ENCODE data around the gene CRIP2. TPM values are rescaled to one million over a fixed set of nuclear protein-coding genes. Genes with fewer than 3 reads are reported as not detected.

Gene CRIP2
- total and polyA plus RNA-seq, 2 experiments from 2014 or later, result 3.4 to 9.6 TPM

DNA sequence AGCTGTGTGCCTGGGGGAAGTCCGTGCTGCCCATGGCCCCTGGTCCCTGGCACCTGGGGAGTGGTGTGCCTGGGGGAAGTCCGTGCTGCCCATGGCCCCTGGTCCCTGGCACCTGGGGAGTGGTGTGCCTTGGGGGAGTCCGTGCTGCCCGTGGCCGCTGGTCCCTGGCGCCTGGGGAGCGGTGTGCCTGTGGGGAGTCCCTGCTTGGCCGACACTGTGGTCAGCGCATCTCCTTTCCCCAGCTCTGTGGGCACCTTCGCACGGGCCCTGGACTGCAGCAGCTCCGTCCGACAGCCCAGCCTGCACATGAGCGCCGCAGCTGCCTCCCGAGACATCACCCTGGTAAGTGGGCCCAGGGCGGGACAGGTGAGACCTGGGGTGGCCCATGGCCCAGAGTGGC is 14.5 kb upstream of the CRIP2 start:
- Histone ChIP-seq H4K20me1 (replicated peaks; ENCODE audit: insufficient read depth) (peaks cover 8% of the 10 kb centered on the region; the same call in 1 of the 2 replicates), H3K79me2 (replicated peaks; ENCODE audit: insufficient read depth) (no peaks in the 10 kb centered on the region), H3F3A (replicated peaks; ENCODE audit: low read depth) (0 out of 2 replicates have a peak, but pooled peaks cover 4% of the 10 kb centered on the region), H3K27ac (ENCODE audit: low read depth) (no peak overlapping the region), H3K27me3 (ENCODE audit: insufficient read depth) (no peaks in the 10 kb centered on the region), H3K4me1 (ENCODE audit: insufficient read depth) (no peaks in the 10 kb centered on the region), H3K4me3 (no peak overlapping the region), H3K4me2 (no peak overlapping the region), H2AFZ (no peak overlapping the region), H3K36me3 (ENCODE audit: insufficient read depth) (peaks cover 3% of the 10 kb centered on the region; the same call in 1 of the 2 replicates), H3K9me2 (ENCODE audit: insufficient read depth) (no peaks in the 10 kb centered on the region)
- Mint-ChIP-seq H3K36me3 (ENCODE audit: low read depth) (peaks cover 34% of the 10 kb centered on the region), H3K27me3 (ENCODE audit: insufficient read depth, low read depth, poor library complexity) (peaks cover 16% of the 10 kb centered on the region), H3K4me1 (no peaks in the 10 kb centered on the region), H3K4me3 (no peak overlapping the region), H3K9me3 (no peaks in the 10 kb centered on the region; the same call in 2 of the 3 replicates), H3K27ac (no peak overlapping the region)
- no peak for ATAC-seq
- no peak for DNase-seq (ENCODE audit: low spot score)
- no peak for TF ChIP-seq ZNF331 (CRISPR knock-in tag; IDR thresholded peaks at IDR 0.05; ENCODE audit: low read depth)
- TF ChIP-seq EZH2phosphoT487 (IDR thresholded peaks at IDR 0.05; ENCODE audit: unreplicated experiment), result no peak
- no peak for TF ChIP-seq EZH2 (IDR thresholded peaks at IDR 0.05; ENCODE audit: low read depth, unreplicated experiment)
- TF ChIP-seq, protein P1, sequence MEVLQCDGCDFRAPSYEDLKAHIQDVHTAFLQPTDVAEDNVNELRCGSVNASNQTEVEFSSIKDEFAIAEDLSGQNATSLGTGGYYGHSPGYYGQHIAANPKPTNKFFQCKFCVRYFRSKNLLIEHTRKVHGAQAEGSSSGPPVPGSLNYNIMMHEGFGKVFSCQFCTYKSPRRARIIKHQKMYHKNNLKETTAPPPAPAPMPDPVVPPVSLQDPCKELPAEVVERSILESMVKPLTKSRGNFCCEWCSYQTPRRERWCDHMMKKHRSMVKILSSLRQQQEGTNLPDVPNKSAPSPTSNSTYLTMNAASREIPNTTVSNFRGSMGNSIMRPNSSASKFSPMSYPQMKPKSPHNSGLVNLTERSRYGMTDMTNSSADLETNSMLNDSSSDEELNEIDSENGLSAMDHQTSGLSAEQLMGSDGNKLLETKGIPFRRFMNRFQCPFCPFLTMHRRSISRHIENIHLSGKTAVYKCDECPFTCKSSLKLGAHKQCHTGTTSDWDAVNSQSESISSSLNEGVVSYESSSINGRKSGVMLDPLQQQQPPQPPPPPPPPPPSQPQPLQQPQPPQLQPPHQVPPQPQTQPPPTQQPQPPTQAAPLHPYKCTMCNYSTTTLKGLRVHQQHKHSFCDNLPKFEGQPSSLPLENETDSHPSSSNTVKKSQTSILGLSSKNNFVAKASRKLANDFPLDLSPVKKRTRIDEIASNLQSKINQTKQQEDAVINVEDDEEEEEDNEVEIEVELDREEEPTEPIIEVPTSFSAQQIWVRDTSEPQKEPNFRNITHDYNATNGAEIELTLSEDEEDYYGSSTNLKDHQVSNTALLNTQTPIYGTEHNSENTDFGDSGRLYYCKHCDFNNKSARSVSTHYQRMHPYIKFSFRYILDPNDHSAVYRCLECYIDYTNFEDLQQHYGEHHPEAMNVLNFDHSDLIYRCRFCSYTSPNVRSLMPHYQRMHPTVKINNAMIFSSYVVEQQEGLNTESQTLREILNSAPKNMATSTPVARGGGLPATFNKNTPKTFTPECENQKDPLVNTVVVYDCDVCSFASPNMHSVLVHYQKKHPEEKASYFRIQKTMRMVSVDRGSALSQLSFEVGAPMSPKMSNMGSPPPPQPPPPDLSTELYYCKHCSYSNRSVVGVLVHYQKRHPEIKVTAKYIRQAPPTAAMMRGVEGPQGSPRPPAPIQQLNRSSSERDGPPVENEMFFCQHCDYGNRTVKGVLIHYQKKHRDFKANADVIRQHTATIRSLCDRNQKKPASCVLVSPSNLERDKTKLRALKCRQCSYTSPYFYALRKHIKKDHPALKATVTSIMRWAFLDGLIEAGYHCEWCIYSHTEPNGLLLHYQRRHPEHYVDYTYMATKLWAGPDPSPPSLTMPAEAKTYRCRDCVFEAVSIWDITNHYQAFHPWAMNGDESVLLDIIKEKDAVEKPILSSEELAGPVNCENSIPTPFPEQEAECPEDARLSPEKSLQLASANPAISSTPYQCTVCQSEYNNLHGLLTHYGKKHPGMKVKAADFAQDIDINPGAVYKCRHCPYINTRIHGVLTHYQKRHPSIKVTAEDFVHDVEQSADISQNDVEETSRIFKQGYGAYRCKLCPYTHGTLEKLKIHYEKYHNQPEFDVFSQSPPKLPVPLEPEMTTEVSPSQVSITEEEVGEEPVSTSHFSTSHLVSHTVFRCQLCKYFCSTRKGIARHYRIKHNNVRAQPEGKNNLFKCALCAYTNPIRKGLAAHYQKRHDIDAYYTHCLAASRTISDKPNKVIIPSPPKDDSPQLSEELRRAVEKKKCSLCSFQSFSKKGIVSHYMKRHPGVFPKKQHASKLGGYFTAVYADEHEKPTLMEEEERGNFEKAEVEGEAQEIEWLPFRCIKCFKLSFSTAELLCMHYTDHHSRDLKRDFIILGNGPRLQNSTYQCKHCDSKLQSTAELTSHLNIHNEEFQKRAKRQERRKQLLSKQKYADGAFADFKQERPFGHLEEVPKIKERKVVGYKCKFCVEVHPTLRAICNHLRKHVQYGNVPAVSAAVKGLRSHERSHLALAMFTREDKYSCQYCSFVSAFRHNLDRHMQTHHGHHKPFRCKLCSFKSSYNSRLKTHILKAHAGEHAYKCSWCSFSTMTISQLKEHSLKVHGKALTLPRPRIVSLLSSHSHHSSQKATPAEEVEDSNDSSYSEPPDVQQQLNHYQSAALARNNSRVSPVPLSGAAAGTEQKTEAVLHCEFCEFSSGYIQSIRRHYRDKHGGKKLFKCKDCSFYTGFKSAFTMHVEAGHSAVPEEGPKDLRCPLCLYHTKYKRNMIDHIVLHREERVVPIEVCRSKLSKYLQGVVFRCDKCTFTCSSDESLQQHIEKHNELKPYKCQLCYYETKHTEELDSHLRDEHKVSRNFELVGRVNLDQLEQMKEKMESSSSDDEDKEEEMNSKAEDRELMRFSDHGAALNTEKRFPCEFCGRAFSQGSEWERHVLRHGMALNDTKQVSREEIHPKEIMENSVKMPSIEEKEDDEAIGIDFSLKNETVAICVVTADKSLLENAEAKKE (CRISPR knock-in tag; IDR thresholded peaks at IDR 0.05), result no peak
- no peak for TF ChIP-seq JUNB (IDR thresholded peaks at IDR 0.05; ENCODE audit: unreplicated experiment)
- TF ChIP-seq, protein P2, sequence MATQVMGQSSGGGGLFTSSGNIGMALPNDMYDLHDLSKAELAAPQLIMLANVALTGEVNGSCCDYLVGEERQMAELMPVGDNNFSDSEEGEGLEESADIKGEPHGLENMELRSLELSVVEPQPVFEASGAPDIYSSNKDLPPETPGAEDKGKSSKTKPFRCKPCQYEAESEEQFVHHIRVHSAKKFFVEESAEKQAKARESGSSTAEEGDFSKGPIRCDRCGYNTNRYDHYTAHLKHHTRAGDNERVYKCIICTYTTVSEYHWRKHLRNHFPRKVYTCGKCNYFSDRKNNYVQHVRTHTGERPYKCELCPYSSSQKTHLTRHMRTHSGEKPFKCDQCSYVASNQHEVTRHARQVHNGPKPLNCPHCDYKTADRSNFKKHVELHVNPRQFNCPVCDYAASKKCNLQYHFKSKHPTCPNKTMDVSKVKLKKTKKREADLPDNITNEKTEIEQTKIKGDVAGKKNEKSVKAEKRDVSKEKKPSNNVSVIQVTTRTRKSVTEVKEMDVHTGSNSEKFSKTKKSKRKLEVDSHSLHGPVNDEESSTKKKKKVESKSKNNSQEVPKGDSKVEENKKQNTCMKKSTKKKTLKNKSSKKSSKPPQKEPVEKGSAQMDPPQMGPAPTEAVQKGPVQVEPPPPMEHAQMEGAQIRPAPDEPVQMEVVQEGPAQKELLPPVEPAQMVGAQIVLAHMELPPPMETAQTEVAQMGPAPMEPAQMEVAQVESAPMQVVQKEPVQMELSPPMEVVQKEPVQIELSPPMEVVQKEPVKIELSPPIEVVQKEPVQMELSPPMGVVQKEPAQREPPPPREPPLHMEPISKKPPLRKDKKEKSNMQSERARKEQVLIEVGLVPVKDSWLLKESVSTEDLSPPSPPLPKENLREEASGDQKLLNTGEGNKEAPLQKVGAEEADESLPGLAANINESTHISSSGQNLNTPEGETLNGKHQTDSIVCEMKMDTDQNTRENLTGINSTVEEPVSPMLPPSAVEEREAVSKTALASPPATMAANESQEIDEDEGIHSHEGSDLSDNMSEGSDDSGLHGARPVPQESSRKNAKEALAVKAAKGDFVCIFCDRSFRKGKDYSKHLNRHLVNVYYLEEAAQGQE (IDR thresholded peaks at IDR 0.05; ENCODE audit: unreplicated experiment), result no peak
- TF ChIP-seq, protein P3, sequence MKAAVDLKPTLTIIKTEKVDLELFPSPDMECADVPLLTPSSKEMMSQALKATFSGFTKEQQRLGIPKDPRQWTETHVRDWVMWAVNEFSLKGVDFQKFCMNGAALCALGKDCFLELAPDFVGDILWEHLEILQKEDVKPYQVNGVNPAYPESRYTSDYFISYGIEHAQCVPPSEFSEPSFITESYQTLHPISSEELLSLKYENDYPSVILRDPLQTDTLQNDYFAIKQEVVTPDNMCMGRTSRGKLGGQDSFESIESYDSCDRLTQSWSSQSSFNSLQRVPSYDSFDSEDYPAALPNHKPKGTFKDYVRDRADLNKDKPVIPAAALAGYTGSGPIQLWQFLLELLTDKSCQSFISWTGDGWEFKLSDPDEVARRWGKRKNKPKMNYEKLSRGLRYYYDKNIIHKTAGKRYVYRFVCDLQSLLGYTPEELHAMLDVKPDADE (IDR thresholded peaks at IDR 0.05), result no peak
- no peak for TF ChIP-seq STAT1 (IDR thresholded peaks at IDR 0.05; ENCODE audit: unreplicated experiment)
- TF ChIP-seq ZNF114 (CRISPR knock-in tag; IDR thresholded peaks at IDR 0.05), result no peak
- TF ChIP-seq, protein P4, sequence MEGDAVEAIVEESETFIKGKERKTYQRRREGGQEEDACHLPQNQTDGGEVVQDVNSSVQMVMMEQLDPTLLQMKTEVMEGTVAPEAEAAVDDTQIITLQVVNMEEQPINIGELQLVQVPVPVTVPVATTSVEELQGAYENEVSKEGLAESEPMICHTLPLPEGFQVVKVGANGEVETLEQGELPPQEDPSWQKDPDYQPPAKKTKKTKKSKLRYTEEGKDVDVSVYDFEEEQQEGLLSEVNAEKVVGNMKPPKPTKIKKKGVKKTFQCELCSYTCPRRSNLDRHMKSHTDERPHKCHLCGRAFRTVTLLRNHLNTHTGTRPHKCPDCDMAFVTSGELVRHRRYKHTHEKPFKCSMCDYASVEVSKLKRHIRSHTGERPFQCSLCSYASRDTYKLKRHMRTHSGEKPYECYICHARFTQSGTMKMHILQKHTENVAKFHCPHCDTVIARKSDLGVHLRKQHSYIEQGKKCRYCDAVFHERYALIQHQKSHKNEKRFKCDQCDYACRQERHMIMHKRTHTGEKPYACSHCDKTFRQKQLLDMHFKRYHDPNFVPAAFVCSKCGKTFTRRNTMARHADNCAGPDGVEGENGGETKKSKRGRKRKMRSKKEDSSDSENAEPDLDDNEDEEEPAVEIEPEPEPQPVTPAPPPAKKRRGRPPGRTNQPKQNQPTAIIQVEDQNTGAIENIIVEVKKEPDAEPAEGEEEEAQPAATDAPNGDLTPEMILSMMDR (conservative IDR thresholded peaks at IDR 0.05; ENCODE audit: low read depth in 2 of 2), result no peak
- TF ChIP-seq CREB1 (CRISPR knock-in tag; IDR thresholded peaks at IDR 0.05; ENCODE audit: low read depth), result no peak
- no peak for TF ChIP-seq POLR2AphosphoS5 (IDR thresholded peaks at IDR 0.05; ENCODE audit: low read depth)
- TF ChIP-seq NANOG (IDR thresholded peaks at IDR 0.05; ENCODE audit: borderline replicate concordance), result no peak

Measured in GM23338 (cell line).